Fibroblast of lung (primary cell): ENCODE results near the gene PHC2. TPM values are rescaled to one million over a fixed set of nuclear protein-coding genes. Genes with fewer than 3 reads are reported as not detected.
A peak's percentile ranks its signal among the peaks of the same experiment; 100 is the strongest.

Experiments
- DNase-seq, 2 donors: peaks; one replicate each; pipeline versions ENCODE4 v3.0.0 to v3.0.0-alpha.2; 2010; ENCODE audit warnings: low read depth in 2 of 2
- H2AFZ ChIP-seq: 2 replicates; pipeline ENCODE4 v1.5.1; 2012; ENCODE audit warnings: low read length, control low read depth, inconsistent platforms
- H3K27ac ChIP-seq: 2 replicates; pipeline ENCODE4 v1.5.1; 2011; ENCODE audit warnings: low read length, control low read depth; ENCODE audit not compliant: insufficient read depth
- H3K27me3 ChIP-seq: 2 replicates; pipeline ENCODE4 v1.5.1; 2011; ENCODE audit warnings: mild to moderate bottlenecking, low read length; ENCODE audit not compliant: control insufficient read depth, insufficient read depth
- H3K36me3 ChIP-seq: 2 replicates; pipeline ENCODE4 v1.5.1; 2011; ENCODE audit warnings: low read length; ENCODE audit not compliant: control insufficient read depth, insufficient read depth
- H3K4me1 ChIP-seq: 2 replicates; pipeline ENCODE4 v1.5.1; 2011; ENCODE audit warnings: low read length; ENCODE audit not compliant: control insufficient read depth, insufficient read depth; ENCODE audit errors: extremely low read depth
- H3K4me2 ChIP-seq: 2 replicates; pipeline ENCODE4 v1.5.1; 2011; ENCODE audit warnings: low read length, control low read depth; ENCODE audit not compliant: insufficient read depth; ENCODE audit errors: extremely low read depth
- H3K4me3 ChIP-seq, 4 experiments: fragments of 200-600 bp in 1 of 4; sonication (generic) in 1 of 4; replicated peaks in 1 of 4; 2 replicates each; pipeline ENCODE4 v1.5.1; 2011 to 2016; ENCODE audit warnings: low read length in 4 of 4, low read depth in 3 of 4, mild to moderate bottlenecking in 3 of 4, control low read depth in 2 of 4, inconsistent platforms in 1 of 4, mixed read lengths in 1 of 4; ENCODE audit not compliant: insufficient read depth in 1 of 4; ENCODE audit errors: control extremely low read depth in 1 of 4
- H3K79me2 ChIP-seq: 2 replicates; pipeline ENCODE4 v1.5.1; 2012; ENCODE audit warnings: mild to moderate bottlenecking, low read length, inconsistent platforms; ENCODE audit not compliant: control insufficient read depth, insufficient read depth
- H3K9ac ChIP-seq: 2 replicates; pipeline ENCODE4 v1.5.1; 2011; ENCODE audit warnings: mild to moderate bottlenecking, low read length, control low read depth; ENCODE audit not compliant: insufficient read depth
- H3K9me3 ChIP-seq: 2 replicates; pipeline ENCODE4 v1.5.1; 2012; ENCODE audit warnings: low read depth, low read length; ENCODE audit not compliant: control insufficient read depth, insufficient read depth
- H4K20me1 ChIP-seq: 2 replicates; pipeline ENCODE4 v1.5.1; 2011; ENCODE audit warnings: low read length; ENCODE audit not compliant: control insufficient read depth, insufficient read depth; ENCODE audit errors: extremely low read depth
- CTCF ChIP-seq, 2 donors: IDR thresholded peaks in 1 of 2; conservative IDR thresholded peaks in 1 of 2; 1 replicate in 1 of 2; 2 replicates in 1 of 2; pipeline ENCODE4 v1.5.1; 2011 to 2012; ENCODE audit warnings: low read length in 2 of 2, control low read depth in 1 of 2, inconsistent platforms in 1 of 2, low read depth in 1 of 2, mild to moderate bottlenecking in 1 of 2
- EZH2 ChIP-seq: IDR thresholded peaks from 2 replicates; pipeline ENCODE4 v1.5.1; 2012; ENCODE audit warnings: low read length, control low read depth, mild to moderate bottlenecking; ENCODE audit errors: missing control alignments
- polyA plus RNA-seq, 2 donors: library from polyadenylated mRNA; depleted of rRNA in 1 of 2; stranded (reverse) in 1 of 2; unstranded in 1 of 2; fragments of >200 nt; gene quantifications; 2 replicates each; pipeline ENCODE4 v1.2.1, GENCODE V29; 2011 to 2012; ENCODE audit warnings: missing spikeins in 1 of 2
- total RNA-seq: library from RNA; depleted of rRNA; stranded (reverse); fragments of >200 nt; gene quantifications from 2 replicates; pipeline ENCODE4 v1.2.1, GENCODE V29; 2014

PHC2 gene
- total and polyA plus RNA-seq, 2 donors (not counting 1 experiment from before 2014, with no cell fraction given), result 62.6 to 75.8 TPM

GRCh38 chr1:33296824-33297223 is 134.1 kb downstream of the PHC2 start:
- no peak overlapping the region for H3K9ac ChIP-seq
- peaks cover 4% of the 10 kb centered on the region for H3K36me3 ChIP-seq
- no peaks in the 10 kb centered on the region for H3K9me3 ChIP-seq

GRCh38 chr1:33296082-33296458 is 134.8 kb downstream of the PHC2 start:
- Histone ChIP-seq H3K4me1 (peaks cover 9% of the 10 kb centered on the region), H3K9me3 (no peaks in the 10 kb centered on the region), H4K20me1 (no peaks in the 10 kb centered on the region), H3K4me2 (no peak overlapping the region), H3K27me3 (no peaks in the 10 kb centered on the region), H2AFZ (no peak overlapping the region), H3K9ac (no peak overlapping the region), H3K79me2 (no peaks in the 10 kb centered on the region), H3K4me3 (no peak overlapping the region), H3K36me3 (peaks cover 4% of the 10 kb centered on the region), H3K27ac (peak overlapping the region; percentile 19)
- TF ChIP-seq EZH2 (no peak), CTCF (conservative IDR thresholded peaks at IDR 0.05 in 1 of 2, IDR thresholded peaks at IDR 0.05 in 1 of 2; ENCODE audit: low read depth in 1 of 2, low read length in 2 of 2) (no peak)
- no peak for DNase-seq

More at GRCh38 chr1:33296824-33297223, 134.1 kb downstream of the PHC2 start:
- no peaks in the 10 kb centered on the region for H4K20me1 ChIP-seq
- DNase-seq, result no peak
- no peak for TF ChIP-seq EZH2
- no peak for TF ChIP-seq CTCF (conservative IDR thresholded peaks at IDR 0.05 in 1 of 2, IDR thresholded peaks at IDR 0.05 in 1 of 2; ENCODE audit: low read depth in 1 of 2, low read length in 2 of 2)
- no peak overlapping the region for H2AFZ ChIP-seq
- no peak overlapping the region for H3K4me3 ChIP-seq
- H3K4me2 ChIP-seq, result no peak overlapping the region
- H3K27me3 ChIP-seq, result no peaks in the 10 kb centered on the region
- no peaks in the 10 kb centered on the region for H3K79me2 ChIP-seq
- no peak overlapping the region for H3K27ac ChIP-seq
- peaks cover 10% of the 10 kb centered on the region for H3K4me1 ChIP-seq

- Histone ChIP-seq H3K36me3 (peaks cover 4% of the 10 kb centered on the region), H3K27ac (peak overlapping the region; percentile 19)
Observed at GRCh38 chr1:33295450-33296081, 135.3 kb downstream of the PHC2 start.

More at GRCh38 chr1:33295450-33296081, 135.3 kb downstream of the PHC2 start:
- H4K20me1 ChIP-seq, result no peaks in the 10 kb centered on the region
- H3K9me3 ChIP-seq, result no peaks in the 10 kb centered on the region
- DNase-seq, result peak; percentile 55 to 75
- no peak overlapping the region for H2AFZ ChIP-seq
- no peak overlapping the region for H3K4me3 ChIP-seq
- no peaks in the 10 kb centered on the region for H3K27me3 ChIP-seq
- no peak overlapping the region for H3K4me2 ChIP-seq
- H3K79me2 ChIP-seq, result no peaks in the 10 kb centered on the region
- TF ChIP-seq CTCF (conservative IDR thresholded peaks at IDR 0.05 in 1 of 2, IDR thresholded peaks at IDR 0.05 in 1 of 2; ENCODE audit: low read depth in 1 of 2, low read length in 2 of 2), result peak; percentile 92 to 94
- no peak for TF ChIP-seq EZH2
- peaks cover 5% of the 10 kb centered on the region for H3K4me1 ChIP-seq
- no peak overlapping the region for H3K9ac ChIP-seq
